Measurements from ENCODE around the gene EMSY. TPM values are rescaled to one million over a fixed set of nuclear protein-coding genes. Genes with fewer than 3 reads are reported as not detected.

The EMSY gene
- total RNA-seq, 3 donors from 2014 or later, result 23.2 to 31.0 (median 25.0) TPM

DNA sequence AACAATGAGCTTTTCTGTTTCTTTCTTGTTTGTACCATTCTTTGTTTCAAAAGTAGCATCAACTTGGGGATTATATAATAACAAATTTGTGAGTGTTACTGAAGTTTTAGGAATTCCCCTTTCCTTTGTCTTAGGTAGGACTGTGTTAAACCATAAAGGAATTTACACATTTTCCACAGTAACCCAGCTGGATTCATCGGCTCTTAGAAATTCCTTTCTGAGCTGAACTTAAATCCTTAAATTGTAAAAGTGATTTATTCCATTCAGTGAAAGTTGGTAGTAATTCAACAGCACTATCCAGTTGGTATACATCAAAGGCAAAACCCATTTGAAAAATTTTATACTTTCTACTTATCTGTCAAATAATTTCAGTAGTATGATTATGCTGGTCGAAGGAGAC is 11.8 kb downstream of the EMSY start:
- ATAC-seq, result no peak
- Histone ChIP-seq H3K36me3 (ENCODE audit: low read depth) (no peaks in the 10 kb centered on the region), H3K9me3 (no peaks in the 10 kb centered on the region), H3K4me1 (ENCODE audit: low read depth) (no peaks in the 10 kb centered on the region), H3K4me3 (no peak overlapping the region)
- intact Hi-C loops (cut with DNase I, micrococcal nuclease), result no loop called here
- no peak for DNase-seq
- TF ChIP-seq, protein P1, sequence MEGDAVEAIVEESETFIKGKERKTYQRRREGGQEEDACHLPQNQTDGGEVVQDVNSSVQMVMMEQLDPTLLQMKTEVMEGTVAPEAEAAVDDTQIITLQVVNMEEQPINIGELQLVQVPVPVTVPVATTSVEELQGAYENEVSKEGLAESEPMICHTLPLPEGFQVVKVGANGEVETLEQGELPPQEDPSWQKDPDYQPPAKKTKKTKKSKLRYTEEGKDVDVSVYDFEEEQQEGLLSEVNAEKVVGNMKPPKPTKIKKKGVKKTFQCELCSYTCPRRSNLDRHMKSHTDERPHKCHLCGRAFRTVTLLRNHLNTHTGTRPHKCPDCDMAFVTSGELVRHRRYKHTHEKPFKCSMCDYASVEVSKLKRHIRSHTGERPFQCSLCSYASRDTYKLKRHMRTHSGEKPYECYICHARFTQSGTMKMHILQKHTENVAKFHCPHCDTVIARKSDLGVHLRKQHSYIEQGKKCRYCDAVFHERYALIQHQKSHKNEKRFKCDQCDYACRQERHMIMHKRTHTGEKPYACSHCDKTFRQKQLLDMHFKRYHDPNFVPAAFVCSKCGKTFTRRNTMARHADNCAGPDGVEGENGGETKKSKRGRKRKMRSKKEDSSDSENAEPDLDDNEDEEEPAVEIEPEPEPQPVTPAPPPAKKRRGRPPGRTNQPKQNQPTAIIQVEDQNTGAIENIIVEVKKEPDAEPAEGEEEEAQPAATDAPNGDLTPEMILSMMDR (IDR thresholded peaks at IDR 0.05), result no peak

DNA sequence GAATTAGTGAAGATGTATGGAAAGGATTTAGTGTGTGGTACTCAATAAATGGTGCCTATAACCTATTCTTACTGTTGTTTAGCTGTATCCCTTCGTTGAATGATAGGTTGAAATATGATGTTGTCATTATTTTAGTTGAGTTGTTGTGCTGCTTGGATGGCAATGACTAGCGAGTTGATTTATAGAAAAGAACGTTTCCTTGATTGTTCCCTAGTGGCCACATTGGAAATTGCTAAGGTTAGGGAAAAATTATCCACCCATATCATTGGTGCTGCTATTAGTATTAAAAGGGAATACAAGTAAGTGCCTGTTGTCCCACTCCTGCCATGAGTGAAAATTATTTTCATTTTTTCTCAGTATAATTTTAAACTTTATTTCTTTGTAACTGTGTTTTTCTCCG is 14.5 kb downstream of the EMSY start:
- no peaks in the 10 kb centered on the region for H3K36me3 ChIP-seq (ENCODE audit: low read depth)
- ATAC-seq, result no peak
- no peaks in the 10 kb centered on the region for H3K9me3 ChIP-seq
- H3K4me1 ChIP-seq (ENCODE audit: low read depth), result no peaks in the 10 kb centered on the region
- TF ChIP-seq, protein P1 (IDR thresholded peaks at IDR 0.05), result no peak
- DNase-seq, result no peak
- no peak overlapping the region for H3K4me3 ChIP-seq
- intact Hi-C loops (cut with DNase I, micrococcal nuclease), result no loop called here

DNA sequence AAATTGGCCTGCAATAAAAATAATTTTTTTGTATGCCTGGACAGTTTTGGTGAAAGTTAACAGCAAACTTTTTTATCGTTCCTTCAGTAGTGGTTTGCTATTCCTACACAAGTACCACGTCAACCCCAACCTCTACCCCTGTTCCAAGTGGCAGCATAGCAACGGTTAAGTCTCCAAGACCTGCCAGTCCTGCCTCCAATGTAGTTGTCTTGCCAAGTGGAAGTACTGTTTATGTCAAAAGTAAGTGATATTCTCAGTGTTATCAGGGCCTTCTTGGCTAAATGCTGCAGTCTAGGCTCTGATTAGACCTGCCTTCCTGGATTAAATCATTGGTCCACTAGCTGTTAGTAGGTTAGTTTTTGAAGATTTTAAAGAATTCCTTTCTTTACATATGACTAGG is 15.0 kb downstream of the EMSY start:
- TF ChIP-seq, protein P1 (IDR thresholded peaks at IDR 0.05), result no peak
- no peaks in the 10 kb centered on the region for H3K4me1 ChIP-seq (ENCODE audit: low read depth)
- intact Hi-C loops (cut with DNase I, micrococcal nuclease), result no loop called here
- DNase-seq (no peak), ATAC-seq (no peak)
- no peak overlapping the region for H3K4me3 ChIP-seq
- no peaks in the 10 kb centered on the region for H3K36me3 ChIP-seq (ENCODE audit: low read depth)
- H3K9me3 ChIP-seq, result no peaks in the 10 kb centered on the region

DNA sequence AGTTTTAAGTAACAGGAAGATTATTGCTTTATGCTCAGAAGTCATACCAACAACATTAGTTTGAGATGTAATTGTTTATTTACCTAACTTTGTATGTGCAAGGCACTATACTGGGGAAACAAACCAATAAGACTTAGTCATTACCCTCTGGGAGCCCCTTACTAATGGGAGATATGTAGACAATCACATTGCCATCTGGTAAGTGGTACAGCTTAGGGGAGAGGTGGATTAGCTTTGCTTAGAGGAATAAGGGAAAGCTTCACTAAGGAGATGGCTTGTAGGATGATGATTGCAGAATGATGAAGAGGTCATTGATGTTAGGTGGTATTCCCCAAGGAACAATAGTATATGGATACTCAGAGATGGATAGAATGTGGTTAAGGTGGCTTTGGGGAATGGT is 17.5 kb downstream of the EMSY start:
- Histone ChIP-seq H3K4me3 (no peak overlapping the region), H3K9me3 (no peaks in the 10 kb centered on the region), H3K4me1 (ENCODE audit: low read depth) (no peaks in the 10 kb centered on the region), H3K36me3 (ENCODE audit: low read depth) (no peaks in the 10 kb centered on the region)
- ATAC-seq, result no peak
- DNase-seq, result no peak
- TF ChIP-seq, protein P1 (IDR thresholded peaks at IDR 0.05), result no peak
- intact Hi-C loops (cut with DNase I, micrococcal nuclease), result no loop called here

DNA sequence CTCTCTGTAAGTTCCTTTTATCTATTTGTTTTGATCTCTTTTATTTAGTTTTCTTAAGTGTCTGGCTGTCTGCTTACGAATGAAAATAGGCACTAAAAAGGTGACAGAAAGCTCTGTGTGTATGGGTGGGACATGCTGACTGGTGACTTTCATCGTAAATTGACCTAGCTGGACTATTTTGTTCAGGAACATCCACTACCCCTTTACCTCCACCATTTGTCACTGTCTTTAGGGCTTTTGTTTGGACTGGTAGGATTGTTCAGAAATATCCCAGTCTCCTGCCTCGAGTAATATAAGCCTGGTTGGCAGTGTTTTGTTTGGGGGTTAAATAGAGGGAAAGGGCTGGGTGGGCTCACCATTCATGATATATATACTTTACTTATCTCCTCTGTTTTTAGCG is 20.9 kb downstream of the EMSY start:
- no peaks in the 10 kb centered on the region for H3K9me3 ChIP-seq
- H3K4me1 ChIP-seq (ENCODE audit: low read depth), result no peaks in the 10 kb centered on the region
- ATAC-seq (no peak), DNase-seq (no peak)
- intact Hi-C loops (cut with DNase I, micrococcal nuclease), result no loop called here
- TF ChIP-seq, protein P1 (IDR thresholded peaks at IDR 0.05), result no peak
- no peak overlapping the region for H3K4me3 ChIP-seq
- no peaks in the 10 kb centered on the region for H3K36me3 ChIP-seq (ENCODE audit: low read depth)

DNA sequence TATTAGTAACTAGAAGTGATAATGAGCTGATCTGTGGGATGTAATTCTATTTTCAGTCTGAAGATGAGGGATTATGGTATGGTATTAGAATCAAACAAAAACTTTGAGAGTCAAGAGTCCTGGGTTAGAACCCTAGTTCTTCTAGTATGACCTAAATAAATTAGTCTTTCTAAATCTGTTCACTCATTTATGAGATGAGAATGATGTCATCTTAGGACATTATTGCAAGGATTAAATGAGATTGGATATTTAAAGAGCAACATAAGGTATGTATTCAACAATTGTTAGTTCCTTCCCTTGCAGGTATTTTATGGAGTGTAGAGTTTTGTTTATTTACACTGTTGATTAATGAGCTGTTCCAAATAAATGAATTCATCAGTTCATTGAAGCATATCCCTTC is 21.8 kb downstream of the EMSY start:
- H3K4me1 ChIP-seq (ENCODE audit: low read depth), result no peaks in the 10 kb centered on the region
- intact Hi-C loops (cut with DNase I, micrococcal nuclease), result no loop called here
- no peaks in the 10 kb centered on the region for H3K36me3 ChIP-seq (ENCODE audit: low read depth)
- H3K4me3 ChIP-seq, result no peak overlapping the region
- ATAC-seq, result no peak
- no peaks in the 10 kb centered on the region for H3K9me3 ChIP-seq
- no peak for DNase-seq
- TF ChIP-seq, protein P1 (IDR thresholded peaks at IDR 0.05), result no peak

Data from mucosa of descending colon (tissue), 3 donors.